ENCODE data around the gene SLC39A13. TPM values are rescaled to one million over a fixed set of nuclear protein-coding genes. Genes with fewer than 3 reads are reported as not detected.
A peak's percentile ranks its signal among the peaks of the same experiment; 100 is the strongest.

SLC39A13 gene
- total RNA-seq, 2 experiments from 2014 or later: 36.6 to 39.2 TPM

DNA sequence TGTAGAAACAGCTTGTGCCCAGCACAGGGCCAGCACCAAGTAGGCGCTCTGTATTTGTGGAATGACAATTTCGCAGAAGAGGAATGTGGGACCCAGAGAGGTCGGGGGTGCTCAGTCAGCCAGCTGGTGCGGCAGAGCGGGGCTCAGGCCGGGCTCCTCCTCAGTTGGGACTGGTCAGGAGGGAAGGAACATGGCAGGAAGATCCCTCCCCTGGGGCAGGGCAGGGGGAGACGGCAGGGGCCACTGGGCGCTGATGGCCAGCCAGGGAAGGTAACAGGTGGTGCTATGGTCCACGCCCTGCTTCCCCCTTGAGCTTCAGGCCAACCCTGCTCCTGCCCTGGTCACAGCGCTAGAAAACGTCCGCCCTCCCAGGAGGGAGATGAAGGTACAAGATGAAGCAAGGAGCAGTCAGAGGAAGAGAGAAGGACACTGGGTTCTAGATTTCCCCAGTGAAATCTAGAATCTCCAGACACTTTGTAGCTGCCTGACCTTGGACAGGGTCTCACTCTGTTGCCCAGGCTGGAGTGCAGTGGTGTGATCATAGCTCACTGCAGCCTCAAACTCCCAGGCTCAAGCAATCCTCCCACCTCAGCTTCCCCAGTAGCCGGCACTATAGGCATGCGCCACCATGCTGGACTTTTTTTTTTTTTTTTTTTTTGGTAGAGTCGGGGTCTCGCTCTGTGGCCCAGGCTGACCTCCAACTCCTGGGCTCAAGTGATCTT, 16.5 kb upstream of the SLC39A13 start:
- DNase-seq: no peak

DNA sequence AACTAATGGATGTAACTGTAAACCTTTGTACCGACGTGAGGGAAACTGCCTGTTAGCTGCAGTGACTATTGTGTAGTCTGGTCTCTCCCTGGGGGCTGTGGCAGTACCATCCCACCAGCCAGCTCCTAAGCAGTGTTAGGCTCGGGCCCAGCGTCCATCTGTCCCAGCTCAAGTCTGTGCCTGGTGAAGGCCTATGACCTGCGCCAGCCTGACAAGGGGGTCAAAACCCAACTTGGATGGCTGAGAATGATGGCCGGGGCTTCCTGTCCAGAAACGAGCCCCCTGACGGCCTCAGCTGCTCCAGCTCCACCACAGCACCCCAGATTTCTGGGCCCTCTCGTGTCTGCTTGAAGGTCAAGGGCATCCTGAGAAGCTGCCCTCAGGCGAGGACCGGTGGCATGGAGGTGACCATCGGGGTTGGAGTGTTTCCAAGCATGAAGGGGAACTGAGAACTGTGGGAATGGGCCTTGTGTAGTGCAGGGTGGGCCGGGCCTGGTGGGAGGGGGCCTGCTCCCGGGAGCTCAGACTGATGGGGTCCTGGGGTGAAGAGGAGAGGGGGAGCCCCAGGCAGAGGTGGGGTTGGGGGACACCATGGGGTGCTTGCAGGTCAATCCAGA, 15.7 kb upstream of the SLC39A13 start:
- H3K27ac Mint-ChIP-seq: peak overlapping the region; percentile 74

More for the DNA sequence above, 16.5 kb upstream of the SLC39A13 start:
- intact Hi-C loops (cut with DNase I, micrococcal nuclease): no loop called here
- Histone ChIP-seq H3K4me1 (ENCODE audit: insufficient read depth, low read length) (peaks cover 73% of the 10 kb centered on the region), H3K9me3 (ENCODE audit: control insufficient read depth in 1 of 2, insufficient read depth in 1 of 2, low read length in 2 of 2) (no peaks in the 10 kb centered on the region), H3K36me3 (ENCODE audit: insufficient read depth, low read length) (peaks cover 2% of the 10 kb centered on the region), H3K27me3 (ENCODE audit: control insufficient read depth in 1 of 2, insufficient read depth in 2 of 2, low read length in 2 of 2) (no peaks in the 10 kb centered on the region), H3K27ac (ENCODE audit: low read depth in 1 of 2, low read length in 2 of 2) (no peak overlapping the region), H3K4me3 (ENCODE audit: low read length) (no peak overlapping the region)
- TF ChIP-seq, protein P1, sequence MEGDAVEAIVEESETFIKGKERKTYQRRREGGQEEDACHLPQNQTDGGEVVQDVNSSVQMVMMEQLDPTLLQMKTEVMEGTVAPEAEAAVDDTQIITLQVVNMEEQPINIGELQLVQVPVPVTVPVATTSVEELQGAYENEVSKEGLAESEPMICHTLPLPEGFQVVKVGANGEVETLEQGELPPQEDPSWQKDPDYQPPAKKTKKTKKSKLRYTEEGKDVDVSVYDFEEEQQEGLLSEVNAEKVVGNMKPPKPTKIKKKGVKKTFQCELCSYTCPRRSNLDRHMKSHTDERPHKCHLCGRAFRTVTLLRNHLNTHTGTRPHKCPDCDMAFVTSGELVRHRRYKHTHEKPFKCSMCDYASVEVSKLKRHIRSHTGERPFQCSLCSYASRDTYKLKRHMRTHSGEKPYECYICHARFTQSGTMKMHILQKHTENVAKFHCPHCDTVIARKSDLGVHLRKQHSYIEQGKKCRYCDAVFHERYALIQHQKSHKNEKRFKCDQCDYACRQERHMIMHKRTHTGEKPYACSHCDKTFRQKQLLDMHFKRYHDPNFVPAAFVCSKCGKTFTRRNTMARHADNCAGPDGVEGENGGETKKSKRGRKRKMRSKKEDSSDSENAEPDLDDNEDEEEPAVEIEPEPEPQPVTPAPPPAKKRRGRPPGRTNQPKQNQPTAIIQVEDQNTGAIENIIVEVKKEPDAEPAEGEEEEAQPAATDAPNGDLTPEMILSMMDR (IDR thresholded peaks at IDR 0.05): no peak
- ChIA-PET CTCF (interaction anchor here (2.4 to 3.1 kb wide), 2 partner anchors 17 to 20 kb away, joined by 10 to 12 read pairs; no protein-coding TSS in a partner anchor), POLR2A (interaction anchor here (0.6 to 0.8 kb wide), 2 partner anchors 10 to 18 kb away, joined by 4 to 5 read pairs; no protein-coding TSS in a partner anchor)
- ATAC-seq (ENCODE audit: poor library complexity): no peak
- no peaks in the 10 kb centered on the region for H3K27me3 Mint-ChIP-seq
- H3K27ac Mint-ChIP-seq: peak overlapping the region; percentile 74
- H3K36me3 Mint-ChIP-seq (ENCODE audit: low read depth): no peaks in the 10 kb centered on the region
- peaks cover 50% of the 10 kb centered on the region for H3K4me1 Mint-ChIP-seq (ENCODE audit: low read depth)
- no peak overlapping the region for H3K4me3 Mint-ChIP-seq
- no peaks in the 10 kb centered on the region for H3K9me3 Mint-ChIP-seq

More for the DNA sequence above, 15.7 kb upstream of the SLC39A13 start:
- Histone ChIP-seq H3K27me3 (ENCODE audit: control insufficient read depth in 1 of 2, insufficient read depth in 2 of 2, low read length in 2 of 2) (no peaks in the 10 kb centered on the region), H3K27ac (ENCODE audit: low read depth in 1 of 2, low read length in 2 of 2) (no peak overlapping the region), H3K36me3 (ENCODE audit: insufficient read depth, low read length) (peaks cover 2% of the 10 kb centered on the region), H3K4me3 (ENCODE audit: low read length) (no peak overlapping the region), H3K9me3 (ENCODE audit: control insufficient read depth in 1 of 2, insufficient read depth in 1 of 2, low read length in 2 of 2) (no peaks in the 10 kb centered on the region), H3K4me1 (ENCODE audit: insufficient read depth, low read length) (peaks cover 73% of the 10 kb centered on the region)
- no peaks in the 10 kb centered on the region for H3K27me3 Mint-ChIP-seq
- intact Hi-C loops (cut with DNase I, micrococcal nuclease): no loop called here
- ATAC-seq (ENCODE audit: poor library complexity) (no peak), DNase-seq (peak in 1 of 14 experiments; percentile 15)
- TF ChIP-seq, protein P1 (IDR thresholded peaks at IDR 0.05): no peak
- ChIA-PET CTCF (interaction anchor here (2.4 to 3.1 kb wide), 2 partner anchors 18 to 19 kb away, joined by 10 to 12 read pairs; no protein-coding TSS in a partner anchor), POLR2A (interaction anchor here (0.6 to 1.2 kb wide), 5 partner anchors 11 to 178 kb away, joined by 3 to 5 read pairs (median 3); no protein-coding TSS in a partner anchor)
- H3K4me3 Mint-ChIP-seq: no peak overlapping the region
- peaks cover 55% of the 10 kb centered on the region for H3K4me1 Mint-ChIP-seq (ENCODE audit: low read depth)
- no peaks in the 10 kb centered on the region for H3K9me3 Mint-ChIP-seq
- H3K36me3 Mint-ChIP-seq (ENCODE audit: low read depth): no peaks in the 10 kb centered on the region

Data from CD4-positive, alpha-beta T cell (primary cell).